Smooth muscle cell (in vitro differentiated cells): ENCODE measurements around the gene MRPS6. TPM values are rescaled to one million over a fixed set of nuclear protein-coding genes. Genes with fewer than 3 reads are reported as not detected.

ENCODE experiments used
- DNase-seq: peaks from one replicate; lab custom pipeline; 2025; ENCODE audit not compliant: unreplicated experiment; lab: John Stamatoyannopoulos, UW
- H2AFZ ChIP-seq: fragments of 200-600 bp; sonication (generic); 2 replicates; pipeline ENCODE4 v1.6.0; 2016; ENCODE audit warnings: antibody characterized with exemption, low read depth, mild to moderate bottlenecking
- H3F3A ChIP-seq: fragments of 200-600 bp; sonication (generic); 2 replicates; pipeline ENCODE4 v1.6.0; 2017; ENCODE audit warnings: antibody characterized with exemption, low read depth
- H3K27ac ChIP-seq: fragments of 200-600 bp; sonication (generic); 2 replicates; pipeline ENCODE4 v1.5.1; 2016; ENCODE audit warnings: low read depth, mild to moderate bottlenecking
- H3K27me3 ChIP-seq: fragments of 200-600 bp; sonication (generic); 2 replicates; pipeline ENCODE4 v1.6.1; 2016; ENCODE audit warnings: low read depth, mild to moderate bottlenecking
- H3K36me3 ChIP-seq: fragments of 200-600 bp; sonication (generic); 2 replicates; pipeline ENCODE4 v1.5.1; 2016; ENCODE audit warnings: low read depth
- H3K4me1 ChIP-seq: fragments of 200-600 bp; sonication (generic); 2 replicates; pipeline ENCODE4 v1.5.1; 2016; ENCODE audit warnings: low read depth
- H3K4me2 ChIP-seq: fragments of 200-600 bp; sonication (generic); 2 replicates; pipeline ENCODE4 v1.6.0; 2016; ENCODE audit warnings: mild to moderate bottlenecking
- H3K4me3 ChIP-seq: fragments of 200-600 bp; sonication (generic); 2 replicates; pipeline ENCODE4 v1.5.1; 2016; ENCODE audit warnings: mild to moderate bottlenecking
- H3K79me2 ChIP-seq: fragments of 200-600 bp; sonication (generic); 2 replicates; pipeline ENCODE4 v1.6.0; 2016; ENCODE audit warnings: low read depth, mild to moderate bottlenecking
- H3K9ac ChIP-seq: fragments of 200-600 bp; sonication (generic); 2 replicates; pipeline ENCODE4 v1.6.0; 2016; ENCODE audit warnings: low read depth
- H3K9me3 ChIP-seq: fragments of 200-600 bp; sonication (generic); replicated peaks from 2 replicates; pipeline ENCODE4 v1.5.1; 2016; ENCODE audit warnings: low read depth
- H4K20me1 ChIP-seq: fragments of 200-600 bp; sonication (generic); 2 replicates; pipeline ENCODE4 v1.6.0; 2016; ENCODE audit warnings: low read depth
- CTCF ChIP-seq: fragments of 200-600 bp; sonication (generic); IDR thresholded peaks from 2 replicates; pipeline ENCODE4 v1.5.1; 2017; ENCODE audit warnings: borderline replicate concordance, mild to moderate bottlenecking, antibody characterized with exemption; ENCODE audit not compliant: insufficient read depth, poor library complexity, severe bottlenecking
- WGBS: methylation state at CpG from one replicate; pipeline ENCODE4 v1.1.7; 2016; ENCODE audit warnings: low lambda C conversion rate; 5-methylcytosine and 5-hydroxymethylcytosine counted together
- polyA plus RNA-seq: library from polyadenylated mRNA; unstranded; fragments of >200 nt; fragmentation: Nextera tagmentation; extraction: Ambion mirVana; gene quantifications from 2 replicates; pipeline ENCODE4 v1.2.1, GENCODE V29; 2016
- total RNA-seq: library from RNA; depleted of rRNA; stranded (reverse); fragments of >200 nt; gene quantifications from 2 replicates; pipeline ENCODE4 v1.2.3, GENCODE V29; 2014

Gene MRPS6
- total and polyA plus RNA-seq, 2 experiments from 2014 or later: 47.8 to 152 TPM

- Histone ChIP-seq H3K4me3 (no peak overlapping the region), H3K27ac (no peak overlapping the region), H3K79me2 (no peaks in the 10 kb centered on the region), H3K4me1 (no peaks in the 10 kb centered on the region), H3K9me3 (no peaks in the 10 kb centered on the region), H3K9ac (no peak overlapping the region), H3K27me3 (no peaks in the 10 kb centered on the region), H3K36me3 (no peaks in the 10 kb centered on the region), H3K4me2 (no peak overlapping the region), H2AFZ (no peak overlapping the region), H4K20me1 (no peaks in the 10 kb centered on the region), H3F3A (no peaks in the 10 kb centered on the region)
- DNase-seq: no peak
- WGBS: 27% methylated on average over 3 of the region's 3 CpGs
- TF ChIP-seq CTCF: no peak
Observed at GRCh38 chr21:34189506-34189905, 116.1 kb downstream of the MRPS6 start.

GRCh38 chr21:34190576-34191321 lies 117.4 kb downstream of the MRPS6 start:
- H3K27ac ChIP-seq: no peak overlapping the region
- H3F3A ChIP-seq: no peaks in the 10 kb centered on the region
- H3K9me3 ChIP-seq: no peaks in the 10 kb centered on the region
- no peak overlapping the region for H2AFZ ChIP-seq
- no peaks in the 10 kb centered on the region for H3K27me3 ChIP-seq
- H3K79me2 ChIP-seq: no peaks in the 10 kb centered on the region
- no peaks in the 10 kb centered on the region for H4K20me1 ChIP-seq
- no peaks in the 10 kb centered on the region for H3K4me1 ChIP-seq
- no peak for TF ChIP-seq CTCF
- WGBS: 26% methylated on average over 7 of the region's 7 CpGs
- peak overlapping the region; percentile 23 for H3K4me2 ChIP-seq
- H3K9ac ChIP-seq: no peak overlapping the region
- H3K36me3 ChIP-seq: no peaks in the 10 kb centered on the region
- H3K4me3 ChIP-seq: no peak overlapping the region
- no peak for DNase-seq

- no peaks in the 10 kb centered on the region for H3K79me2 ChIP-seq
- no peak for DNase-seq
- WGBS: 90% methylated on average over 1 of the region's 1 CpG
- no peaks in the 10 kb centered on the region for H4K20me1 ChIP-seq
- H3K27ac ChIP-seq: no peak overlapping the region
- H3K9me3 ChIP-seq: no peaks in the 10 kb centered on the region
- no peak overlapping the region for H3K4me2 ChIP-seq
- no peak overlapping the region for H3K9ac ChIP-seq
- TF ChIP-seq CTCF: no peak
- no peaks in the 10 kb centered on the region for H3K4me1 ChIP-seq
- no peaks in the 10 kb centered on the region for H3F3A ChIP-seq
- H2AFZ ChIP-seq: no peak overlapping the region
- no peaks in the 10 kb centered on the region for H3K27me3 ChIP-seq
- no peaks in the 10 kb centered on the region for H3K36me3 ChIP-seq
- H3K4me3 ChIP-seq: no peak overlapping the region
Observed at GRCh38 chr21:34191876-34192275, 118.5 kb downstream of the MRPS6 start.

Other genes with a start within 250 kb of the MRPS6 start
- 226 and 269 TPM in 2 replicates for gene ATP5PO, start 157.8 kb upstream of the MRPS6 start, total RNA-seq
- 363 and 366 TPM in 2 replicates for gene ATP5PO, start 157.8 kb upstream of the MRPS6 start, polyA plus RNA-seq
- 24.5 and 24.6 TPM in 2 replicates for gene SLC5A3, start within 50 bp of the MRPS6 start, total RNA-seq
- gene SLC5A3, start within 50 bp of the MRPS6 start, polyA plus RNA-seq: 2.0 and 3.2 TPM in 2 replicates